GM12878 (cell line): ENCODE data around the gene NUDT3. TPM values are rescaled to one million over a fixed set of nuclear protein-coding genes. Genes with fewer than 3 reads are reported as not detected.

Source experiments
- ATAC-seq: fragments of 200-7000 bp; cut with Tn5 transposase; 3 replicates; pipeline ENCODE4 v1.9.1; 2020; ENCODE audit warnings: mild to moderate bottlenecking, moderate library complexity
- BruUV-seq: library from RNA; stranded (reverse); fragments of 400-500 nt; replicated peaks from 2 replicates; lab custom pipeline; 2021; lab: Mats Ljungman, UMichigan
- CTCF ChIA-PET: fragments of 300-600 bp; sonication (Branson Sonifier 250); formaldehyde crosslinking; extraction: SDS; loops from one replicate; lab custom pipeline; 2021; ENCODE audit warnings: inconsistent platforms; lab: Yijun Ruan, JAX
- POLR2A ChIA-PET: fragments of 350-600 bp; formaldehyde crosslinking; extraction: SDS; loops from one replicate; lab custom pipeline; 2021; ENCODE audit warnings: inconsistent platforms; lab: Charles Lee
- RAD21 ChIA-PET: fragments of 300-600 bp; sonication (Branson Sonifier 250); formaldehyde crosslinking; loops from one replicate; lab custom pipeline; 2023; ENCODE audit warnings: antibody characterized with exemption; ENCODE audit not compliant: unreplicated experiment; lab: Charles Lee
- SMC1A ChIA-PET: fragments of 300-600 bp; sonication (Branson Sonifier 250); formaldehyde crosslinking; loops from one replicate; lab custom pipeline; 2023; ENCODE audit not compliant: unreplicated experiment, uncharacterized antibody; lab: Charles Lee
- DNase-seq: peaks from one replicate; pipeline ENCODE4 v3.0.0-alpha.2; 2011; ENCODE audit warnings: low read depth, low spot score
- FAIRE-seq: peaks from 3 replicates; lab custom pipeline; 2011; peaks lifted over from hg19 to GRCh38; lab: Jason Lieb, UNC
- H2AFZ ChIP-seq: 2 replicates; pipeline ENCODE4 v1.6.0; 2011; ENCODE audit warnings: low read depth, low read length, control low read depth; ENCODE audit not compliant: control insufficient read depth
- H3K27ac ChIP-seq: 2 replicates; pipeline ENCODE4 v1.5.1; 2011; ENCODE audit warnings: control low read depth; ENCODE audit not compliant: control insufficient read depth, insufficient read depth
- H3K27me3 ChIP-seq, 2 experiments: replicated peaks in 1 of 2; 2 replicates each; pipeline versions ENCODE4 v1.6.0 to v1.6.1; 2011; ENCODE audit warnings: low read length in 1 of 2; ENCODE audit not compliant: control insufficient read depth in 2 of 2, insufficient read depth in 2 of 2
- H3K36me3 ChIP-seq, 2 experiments: 2 replicates each; pipeline ENCODE4 v1.5.1; 2011; ENCODE audit warnings: low read length in 1 of 2; ENCODE audit not compliant: control insufficient read depth in 2 of 2, insufficient read depth in 2 of 2
- H3K4me1 ChIP-seq: 2 replicates; pipeline ENCODE4 v1.6.1; 2011; ENCODE audit warnings: mild to moderate bottlenecking, low read length, moderate library complexity, mixed read lengths; ENCODE audit not compliant: control insufficient read depth, insufficient read depth
- H3K4me2 ChIP-seq: 2 replicates; pipeline ENCODE4 v1.6.0; 2011; ENCODE audit warnings: control low read depth; ENCODE audit not compliant: control insufficient read depth, insufficient read depth
- H3K4me3 ChIP-seq: fragments of 200-600 bp; sonication (generic); 2 replicates; pipeline ENCODE4 v1.5.1; 2016
- H3K79me2 ChIP-seq: 2 replicates; pipeline ENCODE4 v1.6.0; 2011; ENCODE audit warnings: low read length; ENCODE audit not compliant: control insufficient read depth, insufficient read depth
- H3K9ac ChIP-seq: 2 replicates; pipeline ENCODE4 v1.8.0; 2011; ENCODE audit warnings: low read length, control low read depth, mixed read lengths; ENCODE audit not compliant: control insufficient read depth, insufficient read depth
- H3K9me3 ChIP-seq: replicated peaks from 3 replicates; pipeline ENCODE4 v1.5.1; 2011; ENCODE audit warnings: mild to moderate bottlenecking, low read length; ENCODE audit not compliant: control insufficient read depth, insufficient read depth
- H4K20me1 ChIP-seq: 2 replicates; pipeline ENCODE4 v1.6.0; 2011; ENCODE audit not compliant: control insufficient read depth, insufficient read depth
- ATF3 ChIP-seq: IDR thresholded peaks from 2 replicates; pipeline ENCODE4 v1.6.1; 2011; ENCODE audit warnings: low read depth, mild to moderate bottlenecking, low read length, moderate library complexity, borderline replicate concordance; ENCODE audit errors: extremely low read depth
- CBX3 ChIP-seq: fragments of 200-600 bp; sonication (generic); IDR thresholded peaks from 2 replicates; pipeline ENCODE4 v1.6.1; 2016; ENCODE audit warnings: low read depth, borderline replicate concordance
- CEBPB ChIP-seq, 2 experiments: fragments of 150-350 bp in 1 of 2; IDR thresholded peaks; 2 replicates each; pipeline ENCODE4 v1.6.1; 2012 to 2014; ENCODE audit warnings: low read depth in 2 of 2, low read length in 2 of 2, borderline replicate concordance in 1 of 2, inconsistent platforms in 1 of 2
- E4F1 ChIP-seq: fragments of 450-650 bp; IDR thresholded peaks from 2 replicates; pipeline ENCODE4 v1.6.1; 2018; ENCODE audit warnings: borderline replicate concordance, mild to moderate bottlenecking; ENCODE audit not compliant: partially characterized antibody
- FOXM1 ChIP-seq: IDR thresholded peaks from 2 replicates; pipeline ENCODE4 v1.6.1; 2012; ENCODE audit warnings: low read depth, mild to moderate bottlenecking, inconsistent platforms, low read length, moderate library complexity
- LARP7 ChIP-seq: fragments of 450-650 bp; IDR thresholded peaks from 2 replicates; pipeline ENCODE4 v1.6.1; 2017; ENCODE audit warnings: mild to moderate bottlenecking
- NR2C2 ChIP-seq: IDR thresholded peaks from 2 replicates; pipeline ENCODE4 v1.6.1; 2011; ENCODE audit warnings: borderline replicate concordance, low read depth; ENCODE audit not compliant: control insufficient read depth, insufficient read length
- SIN3A ChIP-seq: IDR thresholded peaks from 2 replicates; pipeline ENCODE4 v1.6.1; 2012; ENCODE audit warnings: low read depth, low read length, improper control_type of control experiment
- SMARCA5 ChIP-seq: fragments of 450-650 bp; IDR thresholded peaks from 2 replicates; pipeline ENCODE4 v1.6.1; 2017; ENCODE audit warnings: mild to moderate bottlenecking
- STAT3 ChIP-seq: IDR thresholded peaks from 2 replicates; pipeline ENCODE4 v1.6.1; 2011; ENCODE audit warnings: low read depth, low read length, improper control_type of control experiment
- TCF12 ChIP-seq: IDR thresholded peaks from 2 replicates; pipeline ENCODE4 v1.6.1; 2011; ENCODE audit warnings: low read depth, mild to moderate bottlenecking, low read length
- YBX1 ChIP-seq: fragments of 450-650 bp; IDR thresholded peaks from 2 replicates; pipeline ENCODE4 v1.6.1; 2016; ENCODE audit warnings: antibody characterized with exemption
- WGBS: methylation state at CpG from one replicate; pipeline ENCODE4 v1.1.6; 2016; ENCODE audit warnings: low lambda C conversion rate; ENCODE audit not compliant: insufficient replicate concordance, insufficient coverage; ENCODE audit errors: missing lambda C conversion rate; 5-methylcytosine and 5-hydroxymethylcytosine counted together
- in situ Hi-C: fragments of 300-500 bp; cut with MboI; formaldehyde crosslinking; loops from 9 replicates; pipeline ENCODE4 v1.14.3; 2018; ENCODE audit warnings: mixed read lengths
- intact Hi-C: fragments of 100-400 bp; cut with micrococcal nuclease; formaldehyde crosslinking; loops from one replicate; pipeline ENCODE4 v1.14.2; 2022; ENCODE audit not compliant: unreplicated experiment
- polyA plus RNA-seq, 11 experiments: library from polyadenylated mRNA; depleted of rRNA in 4 of 11; unstranded in 6 of 11; stranded (reverse) in 5 of 11; fragments of >200 nt; fragmentation: Nextera tagmentation in 4 of 11; fragmentation: Illumina TruSeq in 1 of 11; extraction: Ambion mirVana in 4 of 11; extraction: Trizol in 1 of 11; gene quantifications; 1 replicate in 1 of 11; 2 replicates in 10 of 11; pipeline versions ENCODE4 v1.2.1 to v1.2.3, GENCODE V29; 2011 to 2016; ENCODE audit warnings: inconsistent platforms in 2 of 11, missing spikeins in 2 of 11, low read depth in 1 of 11
- total RNA-seq, 4 experiments: library from RNA; depleted of rRNA in 3 of 4; stranded (reverse); fragments of >200 nt in 3 of 4; fragmentation: Illumina TruSeq in 1 of 4; extraction: Trizol in 1 of 4; gene quantifications; 2 replicates each; pipeline versions ENCODE4 v1.2.1 to v1.2.3, GENCODE V29; 2013 to 2021
- TF ChIP-seq, protein P1 (sequence below): IDR thresholded peaks from 2 replicates; pipeline ENCODE4 v1.6.1; 2011; ENCODE audit warnings: low read depth, low read length, improper control_type of control experiment, borderline replicate concordance
- TF ChIP-seq, protein P2 (sequence below): fragments of 450-650 bp; IDR thresholded peaks from 2 replicates; pipeline ENCODE4 v1.6.1; 2017; ENCODE audit warnings: mild to moderate bottlenecking, moderate library complexity

Gene NUDT3
- total and polyA plus RNA-seq, 10 of the 15 experiments (the other 5 are each of a cell fraction or from before 2014, with no cell fraction given), result 2.4 to 32.3 (median 25.5) TPM

DNA sequence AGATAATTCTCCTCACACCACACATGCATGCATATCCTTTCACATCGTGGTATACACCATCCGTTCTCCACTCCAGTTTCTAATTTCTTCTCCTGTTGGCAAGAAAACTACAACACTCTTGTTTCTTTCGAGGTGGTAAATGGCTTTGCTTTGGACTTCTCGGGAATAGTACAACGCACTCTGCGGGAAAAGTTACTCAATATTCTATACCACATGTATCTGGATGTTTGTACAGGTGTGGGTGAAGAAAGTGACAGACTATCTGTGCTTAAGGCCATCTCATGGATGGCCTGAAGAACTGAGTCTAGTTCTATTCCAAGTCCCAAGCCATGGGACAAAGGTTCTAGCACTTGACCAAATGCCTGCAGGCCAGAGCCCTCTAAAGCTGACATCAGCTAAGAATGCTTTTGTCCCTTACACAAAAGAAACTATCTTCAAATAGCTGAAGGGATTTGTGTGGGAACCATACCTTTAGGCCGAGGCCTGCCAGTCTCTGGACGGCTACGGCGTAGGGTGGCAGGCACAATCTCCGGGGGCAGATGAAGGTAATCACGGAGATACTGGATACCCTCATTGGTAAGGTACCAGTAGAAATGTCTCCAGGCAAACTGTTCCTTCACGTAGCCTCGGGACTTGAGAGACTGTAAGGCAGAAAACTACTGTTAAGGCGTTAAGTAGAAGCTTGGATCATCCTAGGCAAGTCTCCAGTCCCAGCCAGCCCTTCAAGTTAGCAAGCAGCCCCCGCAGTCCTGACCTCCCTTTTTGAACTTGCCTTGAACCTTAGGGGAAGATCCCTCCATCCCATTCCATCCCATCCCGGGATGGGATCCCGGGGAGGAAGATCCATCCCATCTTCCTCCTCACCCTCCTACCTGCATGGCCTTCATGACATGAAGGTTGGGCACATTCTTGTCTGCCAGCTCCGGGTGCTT, 32.0 kb upstream of the NUDT3 start:
- Histone ChIP-seq H2AFZ (no peak overlapping the region), H3K79me2 (peaks cover 46% of the 10 kb centered on the region), H3K4me1 (peaks cover 6% of the 10 kb centered on the region; the same call in 1 of the 2 replicates), H3K9me3 (no peaks in the 10 kb centered on the region), H3K27ac (peak overlapping the region; percentile 96), H4K20me1 (no peaks in the 10 kb centered on the region), H3K4me2 (peak overlapping the region; percentile 86), H3K36me3 (peaks cover 5 to 22% of the 10 kb centered on the region in 2 experiments), H3K9ac (peak overlapping the region; percentile 100), H3K4me3 (peak overlapping the region; percentile 96), H3K27me3 (no peaks in the 10 kb centered on the region)
- POLR2A ChIA-PET, result interaction anchor here (0.6 to 2.1 kb wide), 6 partner anchors 9 to 229 kb away, joined by 3 to 8 read pairs (median 3); no protein-coding TSS in a partner anchor
- BruUV-seq, result no TSS peak
- RAD21 ChIA-PET, result interaction anchor here (0.6 to 2.3 kb wide), 5 partner anchors 10 to 201 kb away, joined by 3 to 8 read pairs (median 3); partner anchors contain the start of genes HMGA1 and SMIM29
- SMC1A ChIA-PET, result interaction anchor here (0.6 to 4.6 kb wide), 4 partner anchors 9 to 260 kb away, joined by 6 to 39 read pairs (median 14); partner anchors contain the start of gene SMIM29
- FAIRE-seq, result no peak
- no peak for ATAC-seq
- WGBS, result 54% methylated on average over 19 of the region's 19 CpGs
- in situ Hi-C loops (no loop called here), intact Hi-C loops (no loop called here)
- CTCF ChIA-PET, result interaction anchor here (0.6 to 3.4 kb wide), 6 partner anchors 9 to 261 kb away, joined by 3 to 35 read pairs (median 4); no protein-coding TSS in a partner anchor
- no peak for DNase-seq
- no peak for TF ChIP-seq YBX1
- TF ChIP-seq STAT3, result no peak
- TF ChIP-seq TCF12, result no peak
- TF ChIP-seq CBX3, result no peak
- TF ChIP-seq, protein P1, sequence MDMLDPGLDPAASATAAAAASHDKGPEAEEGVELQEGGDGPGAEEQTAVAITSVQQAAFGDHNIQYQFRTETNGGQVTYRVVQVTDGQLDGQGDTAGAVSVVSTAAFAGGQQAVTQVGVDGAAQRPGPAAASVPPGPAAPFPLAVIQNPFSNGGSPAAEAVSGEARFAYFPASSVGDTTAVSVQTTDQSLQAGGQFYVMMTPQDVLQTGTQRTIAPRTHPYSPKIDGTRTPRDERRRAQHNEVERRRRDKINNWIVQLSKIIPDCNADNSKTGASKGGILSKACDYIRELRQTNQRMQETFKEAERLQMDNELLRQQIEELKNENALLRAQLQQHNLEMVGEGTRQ, result no peak
- no peak for TF ChIP-seq FOXM1
- TF ChIP-seq E4F1, result no peak
- TF ChIP-seq, protein P2, sequence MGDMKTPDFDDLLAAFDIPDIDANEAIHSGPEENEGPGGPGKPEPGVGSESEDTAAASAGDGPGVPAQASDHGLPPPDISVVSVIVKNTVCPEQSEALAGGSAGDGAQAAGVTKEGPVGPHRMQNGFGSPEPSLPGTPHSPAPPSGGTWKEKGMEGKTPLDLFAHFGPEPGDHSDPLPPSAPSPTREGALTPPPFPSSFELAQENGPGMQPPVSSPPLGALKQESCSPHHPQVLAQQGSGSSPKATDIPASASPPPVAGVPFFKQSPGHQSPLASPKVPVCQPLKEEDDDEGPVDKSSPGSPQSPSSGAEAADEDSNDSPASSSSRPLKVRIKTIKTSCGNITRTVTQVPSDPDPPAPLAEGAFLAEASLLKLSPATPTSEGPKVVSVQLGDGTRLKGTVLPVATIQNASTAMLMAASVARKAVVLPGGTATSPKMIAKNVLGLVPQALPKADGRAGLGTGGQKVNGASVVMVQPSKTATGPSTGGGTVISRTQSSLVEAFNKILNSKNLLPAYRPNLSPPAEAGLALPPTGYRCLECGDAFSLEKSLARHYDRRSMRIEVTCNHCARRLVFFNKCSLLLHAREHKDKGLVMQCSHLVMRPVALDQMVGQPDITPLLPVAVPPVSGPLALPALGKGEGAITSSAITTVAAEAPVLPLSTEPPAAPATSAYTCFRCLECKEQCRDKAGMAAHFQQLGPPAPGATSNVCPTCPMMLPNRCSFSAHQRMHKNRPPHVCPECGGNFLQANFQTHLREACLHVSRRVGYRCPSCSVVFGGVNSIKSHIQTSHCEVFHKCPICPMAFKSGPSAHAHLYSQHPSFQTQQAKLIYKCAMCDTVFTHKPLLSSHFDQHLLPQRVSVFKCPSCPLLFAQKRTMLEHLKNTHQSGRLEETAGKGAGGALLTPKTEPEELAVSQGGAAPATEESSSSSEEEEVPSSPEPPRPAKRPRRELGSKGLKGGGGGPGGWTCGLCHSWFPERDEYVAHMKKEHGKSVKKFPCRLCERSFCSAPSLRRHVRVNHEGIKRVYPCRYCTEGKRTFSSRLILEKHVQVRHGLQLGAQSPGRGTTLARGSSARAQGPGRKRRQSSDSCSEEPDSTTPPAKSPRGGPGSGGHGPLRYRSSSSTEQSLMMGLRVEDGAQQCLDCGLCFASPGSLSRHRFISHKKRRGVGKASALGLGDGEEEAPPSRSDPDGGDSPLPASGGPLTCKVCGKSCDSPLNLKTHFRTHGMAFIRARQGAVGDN, result no peak
- TF ChIP-seq SIN3A, result no peak
- no peak for TF ChIP-seq ATF3
- TF ChIP-seq NR2C2, result no peak
- TF ChIP-seq LARP7, result no peak
- no peak for TF ChIP-seq CEBPB (IDR thresholded peaks at IDR 0.05; ENCODE audit: borderline replicate concordance in 1 of 2, low read depth in 2 of 2, low read length in 2 of 2)
- TF ChIP-seq SMARCA5, result no peak
